Vagina (tissue), 2 donors: ENCODE data around the gene ZNF419.

Experiments
- CTCF ChIP-seq, 3 experiments: fragments of 450-650 bp in 2 of 3; fragments of 200-600 bp in 1 of 3; sonication (generic) in 1 of 3; IDR thresholded peaks; one replicate each; pipeline ENCODE4 v1.5.1; 2017 to 2019; ENCODE audit warnings: antibody characterized with exemption in 3 of 3, mild to moderate bottlenecking in 2 of 3, moderate library complexity in 2 of 3
- POLR2A ChIP-seq, 2 donors: fragments of 450-650 bp; IDR thresholded peaks; one replicate each; pipeline ENCODE4 v1.6.1; 2017; ENCODE audit warnings: antibody characterized with exemption in 2 of 2, mild to moderate bottlenecking in 2 of 2, moderate library complexity in 2 of 2

- no peak for TF ChIP-seq CTCF (IDR thresholded peaks at IDR 0.05)
- no peak for TF ChIP-seq POLR2A (IDR thresholded peaks at IDR 0.05)
Measured at GRCh38 chr19:57511484-57511883, 23.9 kb downstream of the ZNF419 start.
